Astrocyte (in vitro differentiated cells and primary cell): ENCODE measurements around the gene DYNLT4. TPM values are rescaled to one million over a fixed set of nuclear protein-coding genes. Genes with fewer than 3 reads are reported as not detected.
"Not testable (repeated sequence)": the region's sequence is repeated elsewhere in the genome, so short reads cannot be mapped to it uniquely, and the experiment has no call there.

Experiments used
- DNase-seq: peaks from one replicate; pipeline ENCODE4 v3.0.0-alpha.2; 2010; ENCODE audit warnings: low read depth
- FAIRE-seq: peaks from 2 replicates; lab custom pipeline; 2011; peaks lifted over from hg19 to GRCh38; lab: Jason Lieb, UNC
- H2AFZ ChIP-seq: 2 replicates; pipeline ENCODE4 v1.6.0; 2012; ENCODE audit warnings: low read depth, low read length, inconsistent platforms
- H3K27ac ChIP-seq: 2 replicates; pipeline ENCODE4 v1.5.1; 2011; ENCODE audit warnings: low read depth, low read length, inconsistent platforms
- H3K27me3 ChIP-seq: 2 replicates; pipeline ENCODE4 v1.6.0; 2011; ENCODE audit warnings: low read length, inconsistent platforms; ENCODE audit not compliant: insufficient read depth
- H3K36me3 ChIP-seq: 2 replicates; pipeline ENCODE4 v1.5.1; 2011; ENCODE audit warnings: low read length, inconsistent platforms; ENCODE audit not compliant: insufficient read depth
- H3K4me1 ChIP-seq: 2 replicates; pipeline ENCODE4 v1.5.1; 2011; ENCODE audit warnings: low read length, inconsistent platforms; ENCODE audit not compliant: insufficient read depth
- H3K4me2 ChIP-seq: 2 replicates; pipeline ENCODE4 v1.6.0; 2012; ENCODE audit warnings: low read length, inconsistent platforms
- H3K4me3 ChIP-seq: 2 replicates; pipeline ENCODE4 v1.5.1; 2011; ENCODE audit warnings: low read depth, mild to moderate bottlenecking, low read length, inconsistent platforms; ENCODE audit not compliant: insufficient read depth
- H3K79me2 ChIP-seq: 2 replicates; pipeline ENCODE4 v1.6.0; 2012; ENCODE audit warnings: mild to moderate bottlenecking, low read length, inconsistent platforms; ENCODE audit not compliant: insufficient read depth
- H3K9ac ChIP-seq: 2 replicates; pipeline ENCODE4 v1.6.0; 2012; ENCODE audit warnings: mild to moderate bottlenecking, low read length, inconsistent platforms
- H3K9me3 ChIP-seq: 2 replicates; pipeline ENCODE4 v1.5.1; 2012; ENCODE audit warnings: low read depth, mild to moderate bottlenecking, low read length, inconsistent platforms; ENCODE audit not compliant: insufficient read depth
- H4K20me1 ChIP-seq: 2 replicates; pipeline ENCODE4 v1.6.0; 2012; ENCODE audit warnings: low read length, inconsistent platforms; ENCODE audit not compliant: insufficient read depth
- H3K27ac Mint-ChIP-seq: one replicate; pipeline ENCODE4 v1.8.0; 2021; ENCODE audit warnings: mild to moderate bottlenecking, mixed read lengths; ENCODE audit not compliant: unreplicated experiment
- H3K27me3 Mint-ChIP-seq: one replicate; pipeline ENCODE4 v1.8.0; 2021; ENCODE audit warnings: low read depth, mixed read lengths; ENCODE audit not compliant: unreplicated experiment
- H3K36me3 Mint-ChIP-seq: one replicate; pipeline ENCODE4 v1.8.0; 2021; ENCODE audit warnings: low read depth, mixed read lengths; ENCODE audit not compliant: unreplicated experiment
- H3K4me1 Mint-ChIP-seq: one replicate; pipeline ENCODE4 v1.8.0; 2021; ENCODE audit warnings: low read depth, mixed read lengths; ENCODE audit not compliant: unreplicated experiment
- H3K4me3 Mint-ChIP-seq: one replicate; pipeline ENCODE4 v1.8.0; 2021; ENCODE audit warnings: mild to moderate bottlenecking, moderate library complexity, mixed read lengths; ENCODE audit not compliant: unreplicated experiment
- H3K9me3 Mint-ChIP-seq: one replicate; pipeline ENCODE4 v1.8.0; 2021; ENCODE audit warnings: mild to moderate bottlenecking, mixed read lengths; ENCODE audit not compliant: unreplicated experiment
- CTCF ChIP-seq: IDR thresholded peaks from 2 replicates; pipeline ENCODE4 v1.5.1; 2011; ENCODE audit warnings: low read depth, mild to moderate bottlenecking, inconsistent platforms, low read length, moderate library complexity; ENCODE audit not compliant: insufficient read depth
- EZH2 ChIP-seq: IDR thresholded peaks from 2 replicates; pipeline ENCODE4 v1.6.1; 2012; ENCODE audit warnings: mild to moderate bottlenecking, low read length, inconsistent platforms; ENCODE audit not compliant: insufficient read depth
- total RNA-seq: library from RNA; stranded (reverse); gene quantifications from 2 replicates; pipeline ENCODE4 v1.2.1, GENCODE V29; 2021

The DYNLT4 gene
- total RNA-seq, 1 donor from 2014 or later, result 0.50 TPM

GRCh38 chr1:44812822-44813543 is 5.8 kb upstream of the DYNLT4 start:
- Histone ChIP-seq H3K36me3 (peaks cover 14% of the 10 kb centered on the region), H3K4me1 (peaks cover 62% of the 10 kb centered on the region), H3K9ac (peak overlapping the region; percentile 56), H2AFZ (no peak overlapping the region), H3K79me2 (peaks cover 39% of the 10 kb centered on the region), H3K27ac (peak overlapping the region; percentile 61), H3K4me3 (peak overlapping the region; percentile 26), H3K27me3 (no peaks in the 10 kb centered on the region), H3K4me2 (peak overlapping the region; percentile 86), H3K9me3 (no peaks in the 10 kb centered on the region), H4K20me1 (peaks cover 7% of the 10 kb centered on the region)
- no peak for TF ChIP-seq CTCF
- TF ChIP-seq EZH2, result no peak
- H3K36me3 Mint-ChIP-seq, result peaks cover 16% of the 10 kb centered on the region
- FAIRE-seq (no peak), DNase-seq (no peak)
- H3K27me3 Mint-ChIP-seq, result no peaks in the 10 kb centered on the region
- H3K9me3 Mint-ChIP-seq, result peaks cover 3% of the 10 kb centered on the region
- H3K4me3 Mint-ChIP-seq, result no peak overlapping the region
- H3K4me1 Mint-ChIP-seq, result peaks cover 59% of the 10 kb centered on the region
- H3K27ac Mint-ChIP-seq, result peak overlapping the region; percentile 53

- TF ChIP-seq CTCF (no peak), EZH2 (no peak)
- Histone ChIP-seq H3K79me2 (peaks cover 39% of the 10 kb centered on the region), H3K4me1 (peaks cover 79% of the 10 kb centered on the region), H3K4me2 (peak overlapping the region; percentile 86), H4K20me1 (peaks cover 10% of the 10 kb centered on the region), H3K9ac (peak overlapping the region; percentile 68), H3K27me3 (no peaks in the 10 kb centered on the region), H3K4me3 (peak overlapping the region; percentile 42), H3K36me3 (peaks cover 18% of the 10 kb centered on the region), H3K9me3 (no peaks in the 10 kb centered on the region), H3K27ac (peak overlapping the region; percentile 88), H2AFZ (no peak overlapping the region)
- no peaks in the 10 kb centered on the region for H3K9me3 Mint-ChIP-seq
- peak overlapping the region; percentile 99 for H3K27ac Mint-ChIP-seq
- no peak for FAIRE-seq
- no peak for DNase-seq
- no peaks in the 10 kb centered on the region for H3K27me3 Mint-ChIP-seq
- peaks cover 69% of the 10 kb centered on the region for H3K4me1 Mint-ChIP-seq
- peak overlapping the region; percentile 40 for H3K4me3 Mint-ChIP-seq
- peaks cover 18% of the 10 kb centered on the region for H3K36me3 Mint-ChIP-seq
These were observed 4.1 kb upstream of the DYNLT4 start for GRCh38 chr1:44811234-44811633.

- not testable (repeated sequence) for FAIRE-seq, H3K9me3 Mint-ChIP-seq, H4K20me1 ChIP-seq, H3K4me3 ChIP-seq, DNase-seq, H3K27me3 Mint-ChIP-seq, H3K27me3 ChIP-seq, H3K9me3 ChIP-seq, H2AFZ ChIP-seq
- Histone ChIP-seq H3K27ac (peak overlapping the region; percentile 100), H3K4me1 (peaks cover 84% of the 10 kb centered on the region), H3K36me3 (peaks cover 16% of the 10 kb centered on the region), H3K79me2 (peaks cover 43% of the 10 kb centered on the region), H3K9ac (peak overlapping the region; percentile 98), H3K4me2 (peak overlapping the region; percentile 86)
- Mint-ChIP-seq H3K4me3 (peak overlapping the region; percentile 40), H3K27ac (peak overlapping the region; percentile 99), H3K36me3 (peaks cover 18% of the 10 kb centered on the region), H3K4me1 (peaks cover 69% of the 10 kb centered on the region)
These were observed 3.6 kb upstream of the DYNLT4 start for GRCh38 chr1:44810762-44811105.
